Fibroblast of upper back skin (primary cell): ENCODE measurements around the gene C15orf62.

Experiments
- DNase-seq: peaks from one replicate; pipeline ENCODE4 v3.0.0-alpha.2; 2013

Gene C15orf62, protein sequence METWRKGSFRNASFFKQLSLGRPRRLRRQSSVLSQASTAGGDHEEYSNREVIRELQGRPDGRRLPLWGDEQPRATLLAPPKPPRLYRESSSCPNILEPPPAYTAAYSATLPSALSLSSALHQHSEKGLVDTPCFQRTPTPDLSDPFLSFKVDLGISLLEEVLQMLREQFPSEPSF

GRCh38 chr15:40769274-40770146 is at the start of gene C15orf62:
C15orf62 (plus strand) TSS chr15:40769980; CDS start chr15:40770496, 516 bp downstream.
- peak; percentile 13 for DNase-seq

- no peak for DNase-seq
Measured at GRCh38 chr15:40721701-40722100, 48.1 kb upstream of the C15orf62 start.

- DNase-seq: no peak
Measured at GRCh38 chr15:40722354-40722753, 47.4 kb upstream of the C15orf62 start.

GRCh38 chr15:40722934-40723333 is 46.8 kb upstream of the C15orf62 start:
- no peak for DNase-seq

GRCh38 chr15:40723919-40724318 is 45.9 kb upstream of the C15orf62 start:
- DNase-seq: no peak

- DNase-seq: no peak
Measured at GRCh38 chr15:40731034-40731433, 38.7 kb upstream of the C15orf62 start.

DNA sequence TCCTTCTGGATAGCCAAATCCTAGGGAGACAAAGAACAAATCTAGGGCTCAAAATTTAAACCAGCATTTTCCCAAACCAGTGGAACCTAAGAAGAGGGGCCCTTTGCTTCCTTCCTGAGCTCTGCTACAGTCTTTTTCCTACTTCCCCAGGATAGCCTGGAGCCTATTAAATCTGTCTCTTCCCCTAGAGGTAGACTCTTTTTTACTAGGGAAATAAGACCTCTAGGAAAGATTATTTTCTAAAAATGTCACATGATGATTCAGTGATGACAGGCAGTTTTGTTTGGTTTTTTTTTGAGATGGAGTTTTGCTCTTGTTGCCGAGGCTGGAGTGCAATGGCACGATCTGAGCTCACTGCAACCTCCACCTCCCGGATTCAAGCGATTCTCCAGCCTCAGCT is 33.2 kb upstream of the C15orf62 start:
- no peak for DNase-seq

DNA sequence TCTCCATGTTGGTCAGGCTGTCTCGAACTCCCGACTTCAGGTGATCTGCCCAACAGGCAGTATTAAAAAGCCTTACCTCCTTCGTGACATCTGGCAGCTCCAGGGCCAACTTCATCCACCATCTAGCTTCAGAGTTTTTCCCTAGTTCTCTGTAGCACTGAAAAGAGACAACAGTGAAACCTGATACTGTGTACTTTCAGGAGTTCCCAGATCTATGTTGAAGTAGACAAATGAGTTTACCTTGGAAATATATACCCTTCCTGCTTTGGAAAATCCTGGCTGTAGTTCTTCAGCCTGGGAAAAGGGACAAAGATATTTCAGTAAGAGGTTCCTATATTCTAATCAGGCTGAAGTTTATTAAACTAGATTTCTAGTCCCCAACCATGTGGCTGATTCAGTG is 32.7 kb upstream of the C15orf62 start:
- no peak for DNase-seq

- DNase-seq: no peak
Measured at GRCh38 chr15:40739047-40739446, 30.7 kb upstream of the C15orf62 start.

GRCh38 chr15:40739854-40740253 is 29.9 kb upstream of the C15orf62 start:
- no peak for DNase-seq

DNA sequence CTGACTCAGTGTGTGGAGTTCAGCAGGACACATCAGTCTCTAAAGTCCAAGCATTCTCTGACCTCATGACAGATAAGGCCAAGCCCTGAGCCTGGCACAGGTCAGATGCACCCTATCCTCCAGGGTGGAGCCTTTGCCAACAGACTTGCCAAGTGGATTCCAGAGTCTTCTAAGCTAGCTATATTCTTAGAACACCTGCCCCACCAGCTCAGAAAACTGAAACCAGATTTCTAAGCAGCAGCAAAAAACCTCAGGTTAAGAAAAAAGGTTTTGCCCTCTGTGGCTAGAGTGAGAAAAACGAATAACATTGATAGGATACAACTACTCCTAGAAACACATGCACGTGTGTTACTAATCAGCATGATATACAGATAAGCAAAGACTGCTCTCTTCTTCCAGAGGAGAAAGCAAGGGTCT is 26.3 kb upstream of the C15orf62 start:
- no peak for DNase-seq

DNA sequence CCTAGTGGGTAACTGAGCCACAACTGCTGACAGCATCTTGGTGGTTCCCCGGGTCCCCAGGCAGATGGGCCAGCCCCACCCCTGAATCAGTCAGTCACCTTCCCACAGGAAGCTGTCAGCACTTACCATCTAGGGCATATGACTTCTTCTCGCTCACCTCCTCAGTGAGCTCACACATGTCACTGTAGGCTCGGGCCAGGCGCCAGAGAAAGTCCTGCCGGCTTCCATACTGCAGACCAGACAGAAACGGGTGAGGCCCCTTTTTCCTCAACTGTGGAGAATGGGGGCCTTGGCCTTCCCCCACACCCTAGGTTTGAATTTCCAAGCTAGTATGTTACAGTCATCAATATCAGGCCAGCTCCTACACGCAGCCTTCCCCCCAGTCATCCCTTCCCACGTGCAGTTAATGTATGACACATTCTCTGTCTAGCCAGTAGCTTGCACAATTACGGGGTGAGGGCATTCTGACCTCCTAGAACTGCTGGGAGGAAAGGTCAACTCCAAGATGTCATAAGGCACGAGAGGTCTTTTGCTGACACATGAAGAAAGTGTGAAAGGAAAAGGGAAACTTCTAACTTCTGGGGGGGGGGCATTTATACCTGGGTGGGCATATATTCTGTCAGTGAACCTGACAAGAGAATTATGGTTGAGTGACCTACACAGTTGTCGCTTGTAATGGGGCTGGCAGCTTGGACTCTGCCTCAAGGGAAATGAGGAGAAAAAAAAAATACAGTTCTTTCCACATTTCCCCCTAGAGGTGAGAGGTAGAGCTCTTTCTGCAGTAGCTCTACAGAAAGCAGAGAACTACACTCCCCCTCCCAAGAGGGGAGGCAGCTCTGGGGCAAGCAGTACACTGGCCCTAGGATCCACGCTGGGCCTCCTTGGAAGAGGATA is 25.6 kb upstream of the C15orf62 start:
- DNase-seq: peak; percentile 72

GRCh38 chr15:40744815-40745152 is 25.0 kb upstream of the C15orf62 start:
- no peak for DNase-seq

DNA sequence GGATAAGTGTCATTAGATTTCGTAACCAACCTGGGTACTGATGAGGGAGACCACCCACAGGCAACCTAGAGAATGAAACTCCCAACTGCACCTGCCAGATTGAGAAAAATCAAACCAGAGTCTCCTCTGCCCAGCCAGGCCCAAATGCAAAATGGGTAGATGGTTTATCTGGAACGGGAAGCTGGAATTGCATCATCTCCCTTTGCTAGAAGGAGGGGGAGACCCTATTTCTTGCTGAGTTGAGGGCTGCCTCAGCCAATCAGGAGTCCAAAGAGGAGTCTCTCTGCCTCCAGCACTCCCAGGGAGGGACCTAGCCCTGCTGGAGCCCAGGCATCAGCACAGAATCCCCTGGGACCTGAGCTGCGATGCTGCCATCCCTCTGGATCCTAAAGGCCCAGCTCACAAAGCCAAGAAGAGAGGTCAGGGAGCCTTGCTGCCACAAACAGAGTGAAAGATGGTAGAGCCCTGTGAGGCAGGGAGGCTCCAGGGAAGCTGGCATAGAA is 22.8 kb upstream of the C15orf62 start:
- peak; percentile 60 for DNase-seq

GRCh38 chr15:40747685-40748631 is 21.8 kb upstream of the C15orf62 start:
- no peak for DNase-seq

DNA sequence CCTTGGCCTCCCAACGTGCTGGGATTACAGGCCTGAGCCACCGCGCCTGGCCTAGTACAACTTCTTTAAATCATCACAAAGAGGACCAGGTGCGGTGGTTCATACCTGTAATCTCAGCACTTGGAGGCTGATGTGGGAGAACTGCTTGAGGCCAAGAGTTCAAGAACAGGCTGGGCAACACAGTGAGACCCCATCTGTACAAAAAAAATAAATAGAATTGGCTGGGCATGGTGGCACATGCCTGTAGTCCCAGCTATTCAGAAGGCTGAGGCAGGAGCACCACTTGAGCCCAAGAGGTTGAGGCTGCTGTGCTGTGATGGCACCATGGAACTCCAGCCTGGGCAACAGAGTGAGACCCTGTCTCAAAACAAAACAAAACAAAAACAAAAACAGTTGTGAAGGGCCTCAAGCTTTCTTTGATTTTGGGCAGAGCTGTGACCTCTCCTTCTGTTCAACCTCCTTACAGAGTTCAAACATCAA is 20.6 kb upstream of the C15orf62 start:
- no peak for DNase-seq

DNA sequence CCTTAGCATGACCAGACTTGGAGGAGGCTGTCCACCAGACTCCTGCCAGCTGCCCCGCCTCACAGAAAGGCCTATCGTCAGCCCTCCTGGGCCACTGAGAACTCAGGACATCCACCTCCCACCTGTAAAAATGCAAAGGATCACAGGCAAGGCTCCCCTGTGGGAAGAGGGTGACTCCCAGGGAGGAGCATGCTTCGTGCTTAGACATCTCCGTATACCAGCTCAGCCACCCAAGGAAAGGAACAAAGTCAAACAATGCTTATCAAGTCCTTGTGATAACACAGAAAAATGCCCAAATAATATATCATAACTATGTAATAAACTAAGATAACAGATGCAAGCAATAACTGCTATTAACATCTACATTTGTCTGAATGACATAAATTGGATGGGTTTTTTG is 18.9 kb upstream of the C15orf62 start:
- no peak for DNase-seq

DNA sequence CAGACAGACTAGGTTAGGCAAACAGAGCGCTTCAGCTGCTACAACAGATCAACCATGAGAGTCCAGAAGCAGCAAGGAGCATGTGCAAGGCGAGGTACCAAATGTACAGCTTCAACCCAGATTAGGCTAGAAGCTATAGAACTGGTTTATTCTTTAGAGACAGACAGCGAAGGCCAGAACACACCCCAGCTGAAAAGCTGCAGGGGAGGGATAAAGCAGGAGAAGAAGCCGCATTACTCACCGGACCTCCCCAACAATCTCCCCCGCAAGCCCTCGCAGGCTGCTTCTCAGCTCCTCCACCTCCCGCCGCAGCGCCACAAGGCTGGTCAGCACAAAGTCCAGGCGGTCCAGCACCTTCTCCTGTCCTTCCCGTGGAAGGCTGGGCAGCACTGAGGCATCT is 18.0 kb upstream of the C15orf62 start:
- DNase-seq: no peak

DNA sequence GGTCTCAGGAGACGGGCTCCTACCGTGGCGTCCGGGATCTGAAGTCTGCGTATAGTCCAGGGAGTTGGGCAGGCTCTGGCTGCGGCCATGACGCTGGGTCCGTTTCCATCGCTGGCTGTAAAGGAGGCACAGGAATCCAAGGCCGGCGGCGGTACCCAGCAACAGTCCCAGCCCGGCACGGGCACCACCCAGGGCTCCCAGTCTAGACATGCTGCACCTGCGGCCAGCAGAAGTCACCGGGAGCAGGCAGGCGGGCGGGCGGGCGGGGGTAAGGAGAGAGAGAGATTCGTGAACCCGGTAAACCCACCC is 15.3 kb upstream of the C15orf62 start:
- DNase-seq: no peak

- DNase-seq: peak; percentile 90
Measured at GRCh38 chr15:40754883-40755811, 14.6 kb upstream of the C15orf62 start, which contains the start of gene RMDN3. RMDN3 (minus strand) TSS chr15:40755254; CDS start chr15:40754783, 471 bp downstream.

DNA sequence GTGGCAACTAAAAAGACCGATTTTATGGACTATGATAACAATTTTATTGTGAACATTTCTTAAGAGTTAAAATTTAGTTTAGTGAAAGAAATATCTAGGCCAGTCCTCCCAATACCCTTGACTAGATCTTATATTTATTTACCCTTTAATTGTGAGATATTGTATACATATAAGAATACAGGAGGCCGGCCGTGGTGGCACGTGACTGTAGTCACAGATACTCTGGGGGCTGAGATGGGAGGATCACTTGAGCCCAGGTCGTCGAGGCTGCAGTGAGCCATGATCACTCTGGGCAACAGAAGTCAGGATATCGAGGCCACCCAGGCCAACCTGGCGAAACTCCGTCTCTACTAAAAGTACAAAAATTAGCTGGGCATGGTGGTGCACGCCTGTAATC is 14.0 kb upstream of the C15orf62 start:
- no peak for DNase-seq
